ENCODE measurements around the gene ISOC1.

The ISOC1 gene

GRCh38 chr5:129096382-129096991, 1.9 kb downstream of the ISOC1 start:
- Histone ChIP-seq H3K4me1 (ENCODE audit: control insufficient read depth, insufficient read depth, low read length) (peaks cover 16% of the 10 kb centered on the region; the same call in 1 of the 2 replicates), H3K36me3 (ENCODE audit: control insufficient read depth, insufficient read depth, low read length) (no peaks in the 10 kb centered on the region), H3K27ac (ENCODE audit: low read depth, low read length) (no peak overlapping the region), H3K9me3 (ENCODE audit: control insufficient read depth, insufficient read depth, low read length) (no peaks in the 10 kb centered on the region), H3K4me3 (ENCODE audit: low read depth, low read length) (no peak overlapping the region), H3K27me3 (ENCODE audit: control insufficient read depth, insufficient read depth, low read length) (peaks cover 49% of the 10 kb centered on the region), H3K9ac (ENCODE audit: low read depth, low read length) (no peak overlapping the region)

DNA sequence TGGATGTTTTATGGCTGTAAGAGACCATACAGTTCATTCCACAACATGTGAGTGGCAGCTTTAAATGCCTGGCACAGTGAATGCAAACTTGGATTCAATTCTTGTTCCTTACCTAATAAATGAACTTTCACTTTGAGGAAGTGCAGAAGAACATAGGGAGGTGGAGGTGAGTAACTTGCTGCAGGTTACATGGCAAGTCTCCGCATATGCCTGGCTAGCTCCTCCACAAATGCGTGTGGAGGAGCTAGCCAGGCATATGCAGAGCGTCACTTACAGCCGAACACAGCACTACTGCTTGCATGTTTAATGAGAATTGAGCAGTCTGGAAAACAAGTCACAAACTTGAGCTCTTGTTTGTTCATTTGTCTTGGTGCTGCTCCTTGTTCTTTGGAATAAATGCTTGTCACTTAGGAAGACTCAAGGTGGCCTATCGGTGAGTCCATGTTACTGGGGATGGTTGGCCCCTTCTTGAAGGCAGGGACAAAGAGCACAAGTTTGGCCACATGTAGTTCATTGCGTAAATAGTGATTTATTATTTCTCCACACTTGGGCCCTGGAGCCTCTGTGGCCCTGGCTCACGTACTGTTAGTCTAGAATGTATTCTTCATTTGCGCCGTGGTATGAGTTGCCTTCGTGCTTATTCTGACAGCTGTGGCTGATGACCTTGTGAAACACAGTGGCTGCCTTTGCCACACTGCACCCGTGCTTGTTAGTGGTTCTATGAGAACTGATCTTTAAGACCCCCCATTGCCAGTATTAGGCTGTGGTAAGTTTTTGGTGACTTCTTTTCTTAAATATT, 3.1 kb downstream of the ISOC1 start:
- Histone ChIP-seq H3K36me3 (ENCODE audit: control insufficient read depth, insufficient read depth, low read length) (no peaks in the 10 kb centered on the region), H3K9me3 (ENCODE audit: control insufficient read depth, insufficient read depth, low read length) (no peaks in the 10 kb centered on the region), H3K9ac (ENCODE audit: low read depth, low read length) (no peak overlapping the region), H3K4me1 (ENCODE audit: control insufficient read depth, insufficient read depth, low read length) (peaks cover 16% of the 10 kb centered on the region; the same call in 1 of the 2 replicates), H3K4me3 (ENCODE audit: low read depth, low read length) (no peak overlapping the region), H3K27ac (ENCODE audit: low read depth, low read length) (no peak overlapping the region), H3K27me3 (ENCODE audit: control insufficient read depth, insufficient read depth, low read length) (peaks cover 37% of the 10 kb centered on the region)

- Histone ChIP-seq H3K9ac (ENCODE audit: low read depth, low read length) (no peak overlapping the region), H3K4me3 (ENCODE audit: low read depth, low read length) (no peak overlapping the region), H3K27me3 (ENCODE audit: control insufficient read depth, insufficient read depth, low read length) (peaks cover 28% of the 10 kb centered on the region), H3K27ac (ENCODE audit: low read depth, low read length) (no peak overlapping the region), H3K36me3 (ENCODE audit: control insufficient read depth, insufficient read depth, low read length) (no peaks in the 10 kb centered on the region), H3K4me1 (ENCODE audit: control insufficient read depth, insufficient read depth, low read length) (peaks cover 17% of the 10 kb centered on the region; the same call in 1 of the 2 replicates), H3K9me3 (ENCODE audit: control insufficient read depth, insufficient read depth, low read length) (no peaks in the 10 kb centered on the region)
Observed at GRCh38 chr5:129098488-129099183, 4.1 kb downstream of the ISOC1 start.

DNA sequence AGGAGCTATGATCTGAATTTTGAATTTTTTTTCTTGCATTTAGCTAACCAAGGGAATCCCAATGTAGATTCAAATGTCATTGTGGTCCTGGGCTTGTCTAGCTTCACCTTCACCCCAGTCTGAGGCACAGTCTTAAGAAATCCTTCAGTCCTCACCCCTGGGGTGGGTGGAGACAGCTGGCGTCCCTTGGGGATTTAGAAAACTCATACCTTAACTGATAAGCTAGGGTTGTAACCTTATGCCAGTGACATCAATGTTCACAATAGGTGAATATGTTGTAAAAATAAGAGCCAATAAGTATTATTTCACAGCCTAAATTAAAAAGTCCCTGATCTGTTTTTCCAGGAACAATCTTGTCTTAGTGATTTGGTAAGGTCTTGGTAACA, 4.6 kb downstream of the ISOC1 start:
- no peak overlapping the region for H3K4me3 ChIP-seq (ENCODE audit: low read depth, low read length)
- H3K9ac ChIP-seq (ENCODE audit: low read depth, low read length), result no peak overlapping the region
- H3K27ac ChIP-seq (ENCODE audit: low read depth, low read length), result no peak overlapping the region
- H3K36me3 ChIP-seq (ENCODE audit: control insufficient read depth, insufficient read depth, low read length), result no peaks in the 10 kb centered on the region
- peaks cover 21% of the 10 kb centered on the region; the same call in 1 of the 2 replicates for H3K4me1 ChIP-seq (ENCODE audit: control insufficient read depth, insufficient read depth, low read length)
- peaks cover 24% of the 10 kb centered on the region for H3K27me3 ChIP-seq (ENCODE audit: control insufficient read depth, insufficient read depth, low read length)
- H3K9me3 ChIP-seq (ENCODE audit: control insufficient read depth, insufficient read depth, low read length), result no peaks in the 10 kb centered on the region

DNA sequence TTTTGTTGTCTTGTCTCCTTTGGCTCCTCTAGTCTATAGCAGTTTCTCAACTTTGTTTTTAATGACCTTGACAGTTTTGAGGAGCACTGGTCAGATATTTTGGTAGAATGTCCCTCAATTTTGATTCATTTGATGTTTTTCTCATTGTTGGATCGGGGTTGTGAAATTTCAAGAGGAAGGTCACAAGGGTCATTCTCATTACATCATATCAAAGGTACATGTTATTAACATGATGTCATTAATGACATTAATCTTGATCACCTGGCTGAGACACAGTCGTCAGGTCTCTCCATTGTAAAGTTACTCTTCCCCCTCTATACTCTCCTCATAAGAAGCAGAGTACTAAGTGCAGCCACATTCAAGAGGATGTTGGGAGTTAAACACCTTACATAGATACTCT, 7.2 kb downstream of the ISOC1 start:
- H3K27me3 ChIP-seq (ENCODE audit: control insufficient read depth, insufficient read depth, low read length), result peaks cover 9% of the 10 kb centered on the region; the same call in 1 of the 2 replicates
- H3K4me1 ChIP-seq (ENCODE audit: control insufficient read depth, insufficient read depth, low read length), result peaks cover 14% of the 10 kb centered on the region; the same call in 1 of the 2 replicates
- no peak overlapping the region for H3K4me3 ChIP-seq (ENCODE audit: low read depth, low read length)
- H3K9me3 ChIP-seq (ENCODE audit: control insufficient read depth, insufficient read depth, low read length), result no peaks in the 10 kb centered on the region
- no peaks in the 10 kb centered on the region; the same call in 1 of the 2 replicates for H3K36me3 ChIP-seq (ENCODE audit: control insufficient read depth, insufficient read depth, low read length)
- H3K27ac ChIP-seq (ENCODE audit: low read depth, low read length), result no peak overlapping the region
- no peak overlapping the region for H3K9ac ChIP-seq (ENCODE audit: low read depth, low read length)

- no peak overlapping the region for H3K27ac ChIP-seq (ENCODE audit: low read depth, low read length)
- H3K4me1 ChIP-seq (ENCODE audit: control insufficient read depth, insufficient read depth, low read length), result peaks cover 14% of the 10 kb centered on the region; the same call in 1 of the 2 replicates
- no peaks in the 10 kb centered on the region for H3K9me3 ChIP-seq (ENCODE audit: control insufficient read depth, insufficient read depth, low read length)
- H3K9ac ChIP-seq (ENCODE audit: low read depth, low read length), result no peak overlapping the region
- no peaks in the 10 kb centered on the region; the same call in 1 of the 2 replicates for H3K36me3 ChIP-seq (ENCODE audit: control insufficient read depth, insufficient read depth, low read length)
- H3K27me3 ChIP-seq (ENCODE audit: control insufficient read depth, insufficient read depth, low read length), result no peaks in the 10 kb centered on the region
- H3K4me3 ChIP-seq (ENCODE audit: low read depth, low read length), result no peak overlapping the region
Observed at GRCh38 chr5:129103397-129103796, 8.8 kb downstream of the ISOC1 start.

DNA sequence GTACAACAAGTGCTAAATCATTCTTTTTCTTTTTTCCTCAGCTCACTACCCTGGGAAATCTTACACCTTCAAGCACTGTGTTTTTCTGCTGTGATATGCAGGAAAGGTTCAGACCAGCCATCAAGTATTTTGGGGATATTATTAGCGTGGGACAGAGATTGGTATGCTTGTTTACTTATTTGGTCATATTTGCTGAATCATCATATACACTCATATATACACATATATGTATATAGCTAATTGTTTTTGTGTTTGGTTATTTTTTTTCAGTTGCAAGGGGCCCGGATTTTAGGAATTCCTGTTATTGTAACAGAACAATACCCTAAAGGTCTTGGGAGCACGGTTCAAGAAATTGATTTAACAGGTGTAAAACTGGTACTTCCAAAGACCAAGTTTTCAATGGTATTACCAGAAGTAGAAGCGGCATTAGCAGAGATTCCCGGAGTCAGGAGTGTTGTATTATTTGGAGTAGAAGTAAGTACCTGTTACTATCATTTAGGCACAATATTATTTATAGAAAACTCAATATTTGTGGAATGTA, 10.4 kb downstream of the ISOC1 start:
- Histone ChIP-seq H3K9ac (ENCODE audit: low read depth, low read length) (no peak overlapping the region), H3K4me3 (ENCODE audit: low read depth, low read length) (no peak overlapping the region), H3K27ac (ENCODE audit: low read depth, low read length) (no peak overlapping the region), H3K9me3 (ENCODE audit: control insufficient read depth, insufficient read depth, low read length) (no peaks in the 10 kb centered on the region), H3K4me1 (ENCODE audit: control insufficient read depth, insufficient read depth, low read length) (peaks cover 5% of the 10 kb centered on the region; the same call in 1 of the 2 replicates), H3K36me3 (ENCODE audit: control insufficient read depth, insufficient read depth, low read length) (no peaks in the 10 kb centered on the region; the same call in 1 of the 2 replicates), H3K27me3 (ENCODE audit: control insufficient read depth, insufficient read depth, low read length) (no peaks in the 10 kb centered on the region)

DNA sequence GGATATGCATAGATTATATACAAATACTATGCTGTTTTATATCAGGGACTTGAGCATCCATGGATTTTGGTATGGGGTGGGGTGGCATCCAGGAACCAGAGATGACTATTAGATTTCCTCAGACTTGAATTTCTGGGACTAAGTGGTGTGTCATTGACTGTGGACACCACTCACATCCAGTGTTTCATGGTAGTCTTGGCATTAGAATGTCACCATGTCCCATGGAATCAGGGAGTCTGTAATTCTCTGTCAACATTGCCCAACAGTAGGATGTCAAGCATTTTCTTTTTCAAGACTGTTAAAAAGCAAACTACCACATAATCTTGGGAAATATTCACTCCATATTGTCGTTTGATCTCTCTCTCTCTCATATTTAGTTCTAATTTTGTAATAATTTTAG, 13.1 kb downstream of the ISOC1 start:
- Histone ChIP-seq H3K9me3 (ENCODE audit: control insufficient read depth, insufficient read depth, low read length) (no peaks in the 10 kb centered on the region), H3K27me3 (ENCODE audit: control insufficient read depth, insufficient read depth, low read length) (no peaks in the 10 kb centered on the region), H3K4me1 (ENCODE audit: control insufficient read depth, insufficient read depth, low read length) (peaks cover 5% of the 10 kb centered on the region; the same call in 1 of the 2 replicates), H3K9ac (ENCODE audit: low read depth, low read length) (no peak overlapping the region), H3K36me3 (ENCODE audit: control insufficient read depth, insufficient read depth, low read length) (no peaks in the 10 kb centered on the region; the same call in 1 of the 2 replicates), H3K27ac (ENCODE audit: low read depth, low read length) (no peak overlapping the region), H3K4me3 (ENCODE audit: low read depth, low read length) (no peak overlapping the region)

DNA sequence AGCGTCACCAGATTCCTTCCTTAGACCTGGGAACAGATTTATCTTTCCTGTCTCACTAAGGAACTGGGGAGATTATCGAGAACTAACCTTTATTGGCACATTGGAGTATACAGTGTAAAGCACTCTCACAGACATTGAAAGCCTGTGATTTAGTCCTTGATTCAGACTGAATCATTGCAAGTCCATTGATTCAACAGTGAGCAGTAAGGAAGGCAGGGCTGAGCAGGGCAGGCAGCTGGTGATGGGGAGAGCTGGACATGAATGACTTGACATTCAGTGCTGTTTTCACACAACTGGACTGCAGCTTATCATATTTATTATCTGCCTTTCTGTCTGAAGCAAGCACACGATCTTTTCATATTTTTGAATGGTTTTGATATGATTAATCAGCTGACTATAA, 16.2 kb downstream of the ISOC1 start:
- no peak overlapping the region for H3K4me3 ChIP-seq (ENCODE audit: low read depth, low read length)
- no peaks in the 10 kb centered on the region; the same call in 1 of the 2 replicates for H3K36me3 ChIP-seq (ENCODE audit: control insufficient read depth, insufficient read depth, low read length)
- no peak overlapping the region for H3K9ac ChIP-seq (ENCODE audit: low read depth, low read length)
- H3K4me1 ChIP-seq (ENCODE audit: control insufficient read depth, insufficient read depth, low read length), result peaks cover 13% of the 10 kb centered on the region; the same call in 1 of the 2 replicates
- H3K27ac ChIP-seq (ENCODE audit: low read depth, low read length), result no peak overlapping the region
- H3K27me3 ChIP-seq (ENCODE audit: control insufficient read depth, insufficient read depth, low read length), result no peaks in the 10 kb centered on the region
- H3K9me3 ChIP-seq (ENCODE audit: control insufficient read depth, insufficient read depth, low read length), result no peaks in the 10 kb centered on the region

GRCh38 chr5:129111351-129111750, 16.8 kb downstream of the ISOC1 start:
- no peak overlapping the region for H3K9ac ChIP-seq (ENCODE audit: low read depth, low read length)
- no peaks in the 10 kb centered on the region; the same call in 1 of the 2 replicates for H3K36me3 ChIP-seq (ENCODE audit: control insufficient read depth, insufficient read depth, low read length)
- no peak overlapping the region for H3K27ac ChIP-seq (ENCODE audit: low read depth, low read length)
- no peaks in the 10 kb centered on the region for H3K9me3 ChIP-seq (ENCODE audit: control insufficient read depth, insufficient read depth, low read length)
- peaks cover 19% of the 10 kb centered on the region; the same call in 1 of the 2 replicates for H3K4me1 ChIP-seq (ENCODE audit: control insufficient read depth, insufficient read depth, low read length)
- H3K27me3 ChIP-seq (ENCODE audit: control insufficient read depth, insufficient read depth, low read length), result no peaks in the 10 kb centered on the region
- H3K4me3 ChIP-seq (ENCODE audit: low read depth, low read length), result no peak overlapping the region

All from HUES48 (cell line).